Right lobe of liver (tissue), 4 donors: Measurements from ENCODE around the gene PITPNB.

Experiments used
- POLR2A ChIP-seq: fragments of 450-650 bp; IDR thresholded peaks from one replicate; pipeline ENCODE4 v1.6.1; 2017; ENCODE audit warnings: antibody characterized with exemption, mild to moderate bottlenecking
- TF ChIP-seq, protein P1 (sequence below), 4 donors: fragments of 200-600 bp in 3 of 4; fragments of 450-650 bp in 1 of 4; IDR thresholded peaks; one replicate each; pipeline versions ENCODE4 v1.5.1 to v1.8.0; 2016 to 2022; ENCODE audit warnings: antibody characterized with exemption in 4 of 4, mild to moderate bottlenecking in 2 of 4
- donor health status: DM: no; HTN: no; CAD: no.
- donor health status: DM: no; HTN: no; CAD: no.
- donor health status: DM: no; HTN: yes; CAD: no.

DNA sequence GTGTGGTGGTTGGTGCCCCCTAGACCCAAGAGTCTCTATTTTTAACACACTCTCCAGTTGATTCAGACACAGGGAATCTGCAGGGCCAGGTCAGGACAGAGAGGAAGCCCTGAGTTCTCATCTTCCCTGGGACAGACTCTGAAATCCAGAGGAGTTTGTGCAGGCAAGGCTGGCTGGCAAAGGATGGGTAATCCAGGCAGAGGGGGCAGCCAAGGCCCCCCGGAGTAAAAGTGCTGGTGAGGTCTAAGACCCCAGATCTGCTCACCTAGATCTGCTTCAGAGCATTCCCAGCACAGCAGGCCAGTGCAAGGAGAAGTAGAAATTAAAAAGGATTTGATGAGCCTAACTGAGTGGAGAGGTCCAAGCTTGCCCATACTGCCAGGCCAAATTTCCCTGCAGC is 76.9 kb downstream of the PITPNB start:
- no peak for TF ChIP-seq POLR2A
- TF ChIP-seq, protein P1, sequence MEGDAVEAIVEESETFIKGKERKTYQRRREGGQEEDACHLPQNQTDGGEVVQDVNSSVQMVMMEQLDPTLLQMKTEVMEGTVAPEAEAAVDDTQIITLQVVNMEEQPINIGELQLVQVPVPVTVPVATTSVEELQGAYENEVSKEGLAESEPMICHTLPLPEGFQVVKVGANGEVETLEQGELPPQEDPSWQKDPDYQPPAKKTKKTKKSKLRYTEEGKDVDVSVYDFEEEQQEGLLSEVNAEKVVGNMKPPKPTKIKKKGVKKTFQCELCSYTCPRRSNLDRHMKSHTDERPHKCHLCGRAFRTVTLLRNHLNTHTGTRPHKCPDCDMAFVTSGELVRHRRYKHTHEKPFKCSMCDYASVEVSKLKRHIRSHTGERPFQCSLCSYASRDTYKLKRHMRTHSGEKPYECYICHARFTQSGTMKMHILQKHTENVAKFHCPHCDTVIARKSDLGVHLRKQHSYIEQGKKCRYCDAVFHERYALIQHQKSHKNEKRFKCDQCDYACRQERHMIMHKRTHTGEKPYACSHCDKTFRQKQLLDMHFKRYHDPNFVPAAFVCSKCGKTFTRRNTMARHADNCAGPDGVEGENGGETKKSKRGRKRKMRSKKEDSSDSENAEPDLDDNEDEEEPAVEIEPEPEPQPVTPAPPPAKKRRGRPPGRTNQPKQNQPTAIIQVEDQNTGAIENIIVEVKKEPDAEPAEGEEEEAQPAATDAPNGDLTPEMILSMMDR (IDR thresholded peaks at IDR 0.05): no peak
